Kidney epithelial cell (primary cell): ENCODE results near the gene MAML2. TPM values are rescaled to one million over a fixed set of nuclear protein-coding genes. Genes with fewer than 3 reads are reported as not detected.

Experiments used
- DNase-seq: peaks from one replicate; pipeline ENCODE4 v3.0.0-alpha.2; 2010; ENCODE audit warnings: low read depth
- H3K27me3 ChIP-seq: 2 replicates; pipeline ENCODE4 v1.6.0; 2011; ENCODE audit warnings: low read length; ENCODE audit not compliant: control insufficient read depth, insufficient read depth
- H3K36me3 ChIP-seq: 2 replicates; pipeline ENCODE4 v1.5.1; 2011; ENCODE audit warnings: low read length; ENCODE audit not compliant: control insufficient read depth, insufficient read depth
- H3K4me3 ChIP-seq: 2 replicates; pipeline ENCODE4 v1.5.1; 2011; ENCODE audit warnings: low read depth, mild to moderate bottlenecking, control low read depth, low read length
- total RNA-seq: library from RNA; depleted of rRNA; stranded (reverse); fragments of >200 nt; gene quantifications from 2 replicates; pipeline ENCODE4 v1.2.3, GENCODE V29; 2015
- TF ChIP-seq, protein P1 (sequence below): IDR thresholded peaks from 2 replicates; pipeline ENCODE4 v1.5.1; 2011; ENCODE audit warnings: mild to moderate bottlenecking, moderate library complexity, low read length, control low read depth, inconsistent platforms; ENCODE audit not compliant: insufficient read depth, poor library complexity, severe bottlenecking

Gene MAML2
- total RNA-seq, 1 donor from 2014 or later = 12.3 TPM

DNA sequence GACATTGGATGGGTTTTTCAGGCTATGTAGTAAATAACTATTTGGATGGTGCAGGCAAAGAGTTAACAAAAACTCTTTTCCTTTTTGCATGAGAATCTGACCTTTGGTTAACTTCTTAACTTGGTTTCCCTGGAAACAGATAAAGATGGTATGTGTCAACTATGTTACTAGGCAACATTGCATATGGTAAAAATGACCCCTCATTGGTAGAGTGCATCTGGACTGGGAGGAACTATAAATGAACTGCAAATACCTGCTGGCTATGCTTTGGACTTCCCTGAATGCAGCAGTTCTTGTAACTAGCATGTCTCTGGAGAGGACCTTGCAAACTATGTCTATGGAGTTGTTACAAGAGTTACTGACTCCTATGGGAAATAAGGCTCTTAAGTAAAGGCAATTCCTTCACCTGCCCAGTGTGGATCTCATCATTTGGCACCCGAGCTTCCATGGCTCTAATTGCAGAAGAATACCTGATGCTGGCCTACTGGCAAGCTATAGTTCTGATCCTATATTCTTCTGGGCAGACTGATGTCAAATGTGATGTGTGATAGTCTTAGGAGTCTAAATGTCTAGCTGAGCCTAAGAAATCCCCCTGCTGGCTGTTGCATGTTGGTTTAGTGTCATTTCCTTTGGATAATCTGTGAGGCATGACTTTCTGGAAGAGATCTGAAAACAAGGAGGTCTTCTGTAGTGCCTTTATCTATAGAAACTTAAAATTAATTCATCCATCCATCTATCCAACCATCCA, 292.4 kb downstream of the MAML2 start:
- TF ChIP-seq, protein P1, sequence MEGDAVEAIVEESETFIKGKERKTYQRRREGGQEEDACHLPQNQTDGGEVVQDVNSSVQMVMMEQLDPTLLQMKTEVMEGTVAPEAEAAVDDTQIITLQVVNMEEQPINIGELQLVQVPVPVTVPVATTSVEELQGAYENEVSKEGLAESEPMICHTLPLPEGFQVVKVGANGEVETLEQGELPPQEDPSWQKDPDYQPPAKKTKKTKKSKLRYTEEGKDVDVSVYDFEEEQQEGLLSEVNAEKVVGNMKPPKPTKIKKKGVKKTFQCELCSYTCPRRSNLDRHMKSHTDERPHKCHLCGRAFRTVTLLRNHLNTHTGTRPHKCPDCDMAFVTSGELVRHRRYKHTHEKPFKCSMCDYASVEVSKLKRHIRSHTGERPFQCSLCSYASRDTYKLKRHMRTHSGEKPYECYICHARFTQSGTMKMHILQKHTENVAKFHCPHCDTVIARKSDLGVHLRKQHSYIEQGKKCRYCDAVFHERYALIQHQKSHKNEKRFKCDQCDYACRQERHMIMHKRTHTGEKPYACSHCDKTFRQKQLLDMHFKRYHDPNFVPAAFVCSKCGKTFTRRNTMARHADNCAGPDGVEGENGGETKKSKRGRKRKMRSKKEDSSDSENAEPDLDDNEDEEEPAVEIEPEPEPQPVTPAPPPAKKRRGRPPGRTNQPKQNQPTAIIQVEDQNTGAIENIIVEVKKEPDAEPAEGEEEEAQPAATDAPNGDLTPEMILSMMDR = no peak
- no peak for DNase-seq
- H3K27me3 ChIP-seq = no peaks in the 10 kb centered on the region
- H3K4me3 ChIP-seq = no peak overlapping the region
- no peaks in the 10 kb centered on the region for H3K36me3 ChIP-seq

GRCh38 chr11:96049426-96049825, 293.6 kb downstream of the MAML2 start:
- Histone ChIP-seq H3K36me3 (no peaks in the 10 kb centered on the region), H3K4me3 (no peak overlapping the region), H3K27me3 (no peaks in the 10 kb centered on the region)
- TF ChIP-seq, protein P1 = no peak
- no peak for DNase-seq

GRCh38 chr11:96045622-96046456, 297.2 kb downstream of the MAML2 start:
- Histone ChIP-seq H3K4me3 (no peak overlapping the region), H3K36me3 (no peaks in the 10 kb centered on the region), H3K27me3 (no peaks in the 10 kb centered on the region)
- TF ChIP-seq, protein P1 = peak; percentile 64
- no peak for DNase-seq

DNA sequence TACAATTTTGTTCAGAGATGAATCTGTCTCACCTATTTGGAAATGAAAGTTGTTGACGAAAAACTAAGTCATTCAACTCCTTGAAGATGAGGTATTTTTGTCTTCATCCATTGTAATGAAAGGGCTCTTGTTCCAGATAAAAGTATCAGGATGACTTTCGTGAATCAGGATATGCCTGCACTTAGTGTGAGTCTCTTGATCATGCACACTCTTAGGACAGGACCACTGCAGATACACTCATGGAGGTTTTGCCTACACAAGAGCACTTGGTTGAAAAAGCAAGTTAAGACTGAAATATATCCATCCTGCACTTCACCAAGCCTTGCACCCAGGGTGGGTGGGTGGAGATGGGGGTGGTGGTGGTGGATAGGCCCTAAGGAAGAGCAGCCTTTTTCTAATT, 298.2 kb downstream of the MAML2 start:
- H3K27me3 ChIP-seq = no peaks in the 10 kb centered on the region
- TF ChIP-seq, protein P1 = no peak
- no peaks in the 10 kb centered on the region for H3K36me3 ChIP-seq
- no peak for DNase-seq
- H3K4me3 ChIP-seq = no peak overlapping the region

- no peaks in the 10 kb centered on the region for H3K27me3 ChIP-seq
- H3K36me3 ChIP-seq = no peaks in the 10 kb centered on the region
- no peak overlapping the region for H3K4me3 ChIP-seq
- TF ChIP-seq, protein P1 = no peak
- DNase-seq = no peak
Measured at GRCh38 chr11:96044311-96044710, 298.7 kb downstream of the MAML2 start.
